OCI-LY3 (cell line): ENCODE measurements around the gene PPWD1.

Experiments used
- EZH2phosphoT487 ChIP-seq: fragments of 200-600 bp; shearing (Covaris generic); IDR thresholded peaks from 2 replicates; pipeline ENCODE4 v1.6.1; 2018; ENCODE audit warnings: antibody characterized with exemption, mixed run types, low read depth
- TF ChIP-seq, protein P1 (sequence below): fragments of 200-600, 300-600 bp; sonication (generic); IDR thresholded peaks from 2 replicates; pipeline ENCODE4 v1.5.1; 2014; ENCODE audit warnings: antibody characterized with exemption, low read length, low read depth

DNA sequence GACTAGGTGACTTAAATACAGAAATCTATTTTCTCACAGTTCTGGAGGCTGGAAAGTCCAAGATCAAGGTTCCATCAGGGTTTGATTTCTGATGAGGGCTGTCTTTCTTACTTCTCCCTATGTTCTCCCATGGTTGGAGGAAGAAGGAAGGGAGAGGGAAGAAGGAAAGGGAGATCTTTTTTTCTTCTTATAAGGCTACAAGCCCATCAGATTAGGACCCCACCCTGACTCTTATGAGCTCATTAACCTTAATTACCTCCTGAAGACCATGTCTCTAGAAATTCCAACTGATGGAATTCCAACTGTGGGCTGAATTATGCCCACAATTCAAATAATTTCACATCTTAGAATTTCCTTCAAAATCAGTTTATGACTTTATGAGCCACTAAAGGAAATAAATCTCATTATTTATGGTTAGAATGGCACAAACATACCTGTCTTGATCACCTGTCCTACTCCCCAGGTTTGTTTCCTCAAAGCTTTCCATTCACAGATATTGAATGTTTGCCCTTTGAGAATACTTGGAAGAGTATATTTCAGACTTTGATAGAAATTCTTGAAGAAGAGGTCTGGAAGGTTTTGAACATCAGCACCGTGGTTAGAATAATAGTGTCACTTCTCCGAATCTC, 7.6 kb downstream of the PPWD1 start:
- TF ChIP-seq, protein P1, sequence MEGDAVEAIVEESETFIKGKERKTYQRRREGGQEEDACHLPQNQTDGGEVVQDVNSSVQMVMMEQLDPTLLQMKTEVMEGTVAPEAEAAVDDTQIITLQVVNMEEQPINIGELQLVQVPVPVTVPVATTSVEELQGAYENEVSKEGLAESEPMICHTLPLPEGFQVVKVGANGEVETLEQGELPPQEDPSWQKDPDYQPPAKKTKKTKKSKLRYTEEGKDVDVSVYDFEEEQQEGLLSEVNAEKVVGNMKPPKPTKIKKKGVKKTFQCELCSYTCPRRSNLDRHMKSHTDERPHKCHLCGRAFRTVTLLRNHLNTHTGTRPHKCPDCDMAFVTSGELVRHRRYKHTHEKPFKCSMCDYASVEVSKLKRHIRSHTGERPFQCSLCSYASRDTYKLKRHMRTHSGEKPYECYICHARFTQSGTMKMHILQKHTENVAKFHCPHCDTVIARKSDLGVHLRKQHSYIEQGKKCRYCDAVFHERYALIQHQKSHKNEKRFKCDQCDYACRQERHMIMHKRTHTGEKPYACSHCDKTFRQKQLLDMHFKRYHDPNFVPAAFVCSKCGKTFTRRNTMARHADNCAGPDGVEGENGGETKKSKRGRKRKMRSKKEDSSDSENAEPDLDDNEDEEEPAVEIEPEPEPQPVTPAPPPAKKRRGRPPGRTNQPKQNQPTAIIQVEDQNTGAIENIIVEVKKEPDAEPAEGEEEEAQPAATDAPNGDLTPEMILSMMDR, result no peak
- no peak for TF ChIP-seq EZH2phosphoT487
